Neuronal stem cell (in vitro differentiated cells): ENCODE measurements around the gene WRAP73.

Experiments
- DNase-seq: peaks from one replicate; pipeline ENCODE4 v3.0.0-alpha.2; 2013; ENCODE audit warnings: low spot score
- H2AFZ ChIP-seq: one replicate; pipeline ENCODE4 v1.6.1; 2013; ENCODE audit warnings: mild to moderate bottlenecking, low read length, inconsistent platforms
- H2AK5ac ChIP-seq: 2 replicates; pipeline ENCODE4 v1.6.1; 2013; ENCODE audit warnings: low read depth, mild to moderate bottlenecking, inconsistent platforms, low read length, moderate library complexity, mixed read lengths
- H2BK120ac ChIP-seq: 2 replicates; pipeline ENCODE4 v1.6.1; 2013; ENCODE audit warnings: low read depth, mild to moderate bottlenecking, inconsistent platforms, low read length, moderate library complexity, mixed read lengths
- H2BK12ac ChIP-seq: one replicate; pipeline ENCODE4 v1.6.1; 2013; ENCODE audit warnings: low read length, inconsistent platforms
- H2BK15ac ChIP-seq: 2 replicates; pipeline ENCODE4 v1.6.1; 2013; ENCODE audit warnings: mild to moderate bottlenecking, low read length, inconsistent platforms, mixed read lengths
- H2BK5ac ChIP-seq: one replicate; pipeline ENCODE4 v1.6.1; 2013; ENCODE audit warnings: inconsistent platforms, mild to moderate bottlenecking, low read length, moderate library complexity
- H3K14ac ChIP-seq: one replicate; pipeline ENCODE4 v1.6.1; 2013; ENCODE audit warnings: low read length, inconsistent platforms
- H3K18ac ChIP-seq: 2 replicates; pipeline ENCODE4 v1.6.1; 2013; ENCODE audit warnings: low read length, inconsistent platforms
- H3K23ac ChIP-seq: 2 replicates; pipeline ENCODE4 v1.6.1; 2013; ENCODE audit warnings: low read depth, mild to moderate bottlenecking, mixed read lengths, low read length, inconsistent platforms; ENCODE audit not compliant: poor library complexity
- H3K27ac ChIP-seq: replicated peaks from 3 replicates; pipeline ENCODE4 v1.5.1; 2013; ENCODE audit warnings: low read length, inconsistent platforms
- H3K27me3 ChIP-seq, 3 experiments: 2 replicates each; pipeline ENCODE4 v1.6.1; 2013; ENCODE audit warnings: low read length in 3 of 3, mild to moderate bottlenecking in 2 of 3, inconsistent platforms in 1 of 3, low read depth in 1 of 3, mixed read lengths in 1 of 3, moderate library complexity in 1 of 3; ENCODE audit not compliant: control insufficient read depth in 3 of 3, insufficient read depth in 3 of 3
- H3K36me3 ChIP-seq, 2 donors: replicated peaks in 1 of 2; 2 replicates each; pipeline ENCODE4 v1.6.1; 2013; ENCODE audit warnings: low read length in 2 of 2; ENCODE audit not compliant: control insufficient read depth in 2 of 2, insufficient read depth in 2 of 2
- H3K4ac ChIP-seq: 2 replicates; pipeline ENCODE4 v1.6.1; 2013; ENCODE audit warnings: inconsistent platforms, mild to moderate bottlenecking, low read length, moderate library complexity
- H3K4me1 ChIP-seq, 2 donors: 1 replicate in 1 of 2; 2 replicates in 1 of 2; pipeline ENCODE4 v1.6.1; 2013; ENCODE audit warnings: low read length in 2 of 2, low read depth in 1 of 2; ENCODE audit not compliant: control insufficient read depth in 2 of 2, insufficient read depth in 1 of 2
- H3K4me2 ChIP-seq: one replicate; pipeline ENCODE4 v1.6.1; 2013; ENCODE audit warnings: mild to moderate bottlenecking, low read length, inconsistent platforms; ENCODE audit not compliant: insufficient read depth, poor library complexity, severe bottlenecking
- H3K4me3 ChIP-seq, 2 donors: 2 replicates each; pipeline ENCODE4 v1.5.1; 2013; ENCODE audit warnings: low read length in 2 of 2, mild to moderate bottlenecking in 2 of 2, inconsistent platforms in 1 of 2, moderate library complexity in 1 of 2
- H3K79me1 ChIP-seq: one replicate; pipeline ENCODE4 v1.6.1; 2013; ENCODE audit warnings: low read depth, mild to moderate bottlenecking, inconsistent platforms, low read length, moderate library complexity
- H3K9ac ChIP-seq: one replicate; pipeline ENCODE4 v1.6.1; 2013; ENCODE audit warnings: mild to moderate bottlenecking, low read depth, low read length, inconsistent platforms; ENCODE audit not compliant: poor library complexity
- H3K9me3 ChIP-seq, 2 donors: replicated peaks in 1 of 2; 2 replicates each; pipeline versions ENCODE3 to v1.6.1; 2013; ENCODE audit warnings: low read length in 2 of 2, mild to moderate bottlenecking in 2 of 2, inconsistent platforms in 1 of 2, low read depth in 1 of 2, mixed read lengths in 1 of 2, moderate library complexity in 1 of 2; ENCODE audit not compliant: control insufficient read depth in 2 of 2, insufficient read depth in 1 of 2
- H4K8ac ChIP-seq: one replicate; pipeline ENCODE4 v1.6.1; 2013; ENCODE audit warnings: low read depth, mild to moderate bottlenecking, inconsistent platforms, low read length, moderate library complexity
- H4K91ac ChIP-seq: one replicate; pipeline ENCODE4 v1.6.1; 2013; ENCODE audit warnings: low read length, low read depth, mild to moderate bottlenecking, inconsistent platforms; ENCODE audit not compliant: poor library complexity
- WGBS, 2 donors: extraction: QIAGEN DNeasy Blood & Tissue Kit; methylation state at CpG; one replicate each; pipeline ENCODE4 v1.1.7; 2013; ENCODE audit warnings: missing lambda C conversion rate in 2 of 2, mixed read lengths in 1 of 2; ENCODE audit not compliant: insufficient read length in 2 of 2, insufficient replicate concordance in 1 of 2; ENCODE audit errors: extremely low coverage in 2 of 2; 5-methylcytosine and 5-hydroxymethylcytosine counted together

WRAP73 gene

GRCh38 chr1:3608154-3608553 lies 41.7 kb downstream of the WRAP73 start:
- Histone ChIP-seq H2AFZ (no peak overlapping the region), H4K91ac (no peak overlapping the region), H3K4me1 (peaks cover 33 to 45% of the 10 kb centered on the region in 2 donors), H3K4me2 (no peak overlapping the region), H3K9ac (no peak overlapping the region), H2AK5ac (peak overlapping the region; percentile 91), H3K4ac (no peak overlapping the region), H3K18ac (peak overlapping the region; percentile 80), H3K9me3 (peaks cover 0 to 4% of the 10 kb centered on the region in 2 donors), H3K79me1 (peaks cover 41% of the 10 kb centered on the region), H3K27ac (peak overlapping the region; percentile 38), H2BK15ac (no peak overlapping the region), H3K27me3 (peaks cover 0 to 13% (median 12%) of the 10 kb centered on the region in 3 experiments), H2BK5ac (no peak overlapping the region), H3K14ac (no peak overlapping the region), H2BK120ac (peak overlapping the region; percentile 83), H3K36me3 (peaks cover 0 to 3% of the 10 kb centered on the region in 2 donors), H2BK12ac (peak overlapping the region; percentile 86), H4K8ac (no peak overlapping the region), H3K23ac (peak overlapping the region; percentile 20), H3K4me3 (no peak overlapping the region)
- WGBS, 2 donors, result no CpG with 5 or more reads among the region's 7 CpGs
- DNase-seq, result no peak

GRCh38 chr1:3607703-3608065 lies 42.2 kb downstream of the WRAP73 start:
- DNase-seq, result no peak
- no peak overlapping the region for H2BK12ac ChIP-seq

GRCh38 chr1:3606779-3607702 lies 42.9 kb downstream of the WRAP73 start:
- Histone ChIP-seq H2AK5ac (peak overlapping the region; percentile 91), H3K4me3 (no peak overlapping the region), H3K27ac (no peak overlapping the region), H3K14ac (peak overlapping the region; percentile 3), H3K18ac (peak overlapping the region; percentile 62), H2BK120ac (no peak overlapping the region), H2BK5ac (no peak overlapping the region), H3K36me3 (peaks cover 0 to 3% of the 10 kb centered on the region in 2 donors), H3K4me1 (peaks cover 25 to 38% of the 10 kb centered on the region in 2 donors), H3K23ac (no peak overlapping the region), H3K9me3 (peaks cover 0 to 4% of the 10 kb centered on the region in 2 donors), H2AFZ (no peak overlapping the region), H3K4me2 (no peak overlapping the region), H2BK12ac (no peak overlapping the region), H4K8ac (no peak overlapping the region), H3K9ac (no peak overlapping the region), H3K27me3 (peaks cover 0 to 4% (median 3%) of the 10 kb centered on the region in 3 experiments), H2BK15ac (peak overlapping the region; percentile 49), H4K91ac (no peak overlapping the region), H3K79me1 (peaks cover 48% of the 10 kb centered on the region), H3K4ac (no peak overlapping the region)
- WGBS, 2 donors, result no CpG with 5 or more reads among the region's 23 CpGs
- DNase-seq, result no peak

More at GRCh38 chr1:3607703-3608065, 42.2 kb downstream of the WRAP73 start:
- Histone ChIP-seq H3K14ac (no peak overlapping the region), H2BK120ac (no peak overlapping the region), H2BK5ac (no peak overlapping the region), H3K36me3 (peaks cover 0 to 3% of the 10 kb centered on the region in 2 donors), H3K79me1 (peaks cover 44% of the 10 kb centered on the region), H3K23ac (no peak overlapping the region), H4K8ac (no peak overlapping the region), H2AK5ac (peak overlapping the region; percentile 91), H2BK15ac (no peak overlapping the region), H3K9me3 (peaks cover 0 to 4% of the 10 kb centered on the region in 2 donors), H3K27ac (peak overlapping the region; percentile 24), H4K91ac (no peak overlapping the region), H3K9ac (no peak overlapping the region), H3K27me3 (peaks cover 0 to 10% (median 9%) of the 10 kb centered on the region in 3 experiments), H3K4me1 (peaks cover 29 to 40% of the 10 kb centered on the region in 2 donors), H3K4me2 (no peak overlapping the region), H3K4me3 (no peak overlapping the region), H3K4ac (no peak overlapping the region), H3K18ac (peak overlapping the region; percentile 62), H2AFZ (no peak overlapping the region)
- no CpG with 5 or more reads among the region's 18 CpGs for WGBS, 2 donors
